Measurements from ENCODE around the gene FAM131B.
A peak's percentile ranks its signal among the peaks of the same experiment; 100 is the strongest.

Gene FAM131B

GRCh38 chr7:143356414-143357050 lies 6.0 kb downstream of the FAM131B start:
- no peak for DNase-seq

GRCh38 chr7:143355450-143356385 lies 6.8 kb downstream of the FAM131B start:
- DNase-seq = no peak

GRCh38 chr7:143354965-143355364 lies 7.5 kb downstream of the FAM131B start:
- DNase-seq = no peak

- no peak for DNase-seq
Measured at GRCh38 chr7:143354376-143354775, 8.1 kb downstream of the FAM131B start.

GRCh38 chr7:143352531-143353002 lies 9.9 kb downstream of the FAM131B start:
- no peak for DNase-seq

- no peak for DNase-seq
Measured at GRCh38 chr7:143351574-143351973, 10.9 kb downstream of the FAM131B start.

GRCh38 chr7:143351060-143351459 lies 11.5 kb downstream of the FAM131B start:
- no peak for DNase-seq

- DNase-seq = no peak
Measured at GRCh38 chr7:143347950-143348349, 14.6 kb downstream of the FAM131B start.

- no peak for DNase-seq
Measured at GRCh38 chr7:143346018-143346417, 16.5 kb downstream of the FAM131B start.

- DNase-seq = peak; percentile 48
Measured at GRCh38 chr7:143345428-143345900, 17.0 kb downstream of the FAM131B start.

- no peak for DNase-seq
Measured at GRCh38 chr7:143343596-143343995, 18.9 kb downstream of the FAM131B start.

- DNase-seq = no peak
Measured at GRCh38 chr7:143341842-143342241, 20.7 kb downstream of the FAM131B start.

GRCh38 chr7:143337216-143337615 lies 25.3 kb downstream of the FAM131B start:
- DNase-seq = no peak

- DNase-seq = no peak
Measured at GRCh38 chr7:143334244-143334643, 28.3 kb downstream of the FAM131B start.

GRCh38 chr7:143331179-143331801 lies 31.2 kb downstream of the FAM131B start:
- DNase-seq = no peak

- DNase-seq = no peak
Measured at GRCh38 chr7:143329471-143330170, 32.9 kb downstream of the FAM131B start.

- DNase-seq = no peak
Measured at GRCh38 chr7:143327903-143328302, 34.6 kb downstream of the FAM131B start.

GRCh38 chr7:143325240-143325639 lies 37.3 kb downstream of the FAM131B start:
- no peak for DNase-seq

- DNase-seq = no peak
Measured at GRCh38 chr7:143323653-143324052, 38.9 kb downstream of the FAM131B start.

- no peak for DNase-seq
Measured at GRCh38 chr7:143322760-143323633, 39.5 kb downstream of the FAM131B start.

- DNase-seq = no peak
Measured at GRCh38 chr7:143321734-143322133, 40.8 kb downstream of the FAM131B start.

GRCh38 chr7:143321242-143321641 lies 41.3 kb downstream of the FAM131B start:
- no peak for DNase-seq

Measured in central memory CD4-positive, alpha-beta T cell (primary cell).